ENCODE results near the gene CCDC91.

DNA sequence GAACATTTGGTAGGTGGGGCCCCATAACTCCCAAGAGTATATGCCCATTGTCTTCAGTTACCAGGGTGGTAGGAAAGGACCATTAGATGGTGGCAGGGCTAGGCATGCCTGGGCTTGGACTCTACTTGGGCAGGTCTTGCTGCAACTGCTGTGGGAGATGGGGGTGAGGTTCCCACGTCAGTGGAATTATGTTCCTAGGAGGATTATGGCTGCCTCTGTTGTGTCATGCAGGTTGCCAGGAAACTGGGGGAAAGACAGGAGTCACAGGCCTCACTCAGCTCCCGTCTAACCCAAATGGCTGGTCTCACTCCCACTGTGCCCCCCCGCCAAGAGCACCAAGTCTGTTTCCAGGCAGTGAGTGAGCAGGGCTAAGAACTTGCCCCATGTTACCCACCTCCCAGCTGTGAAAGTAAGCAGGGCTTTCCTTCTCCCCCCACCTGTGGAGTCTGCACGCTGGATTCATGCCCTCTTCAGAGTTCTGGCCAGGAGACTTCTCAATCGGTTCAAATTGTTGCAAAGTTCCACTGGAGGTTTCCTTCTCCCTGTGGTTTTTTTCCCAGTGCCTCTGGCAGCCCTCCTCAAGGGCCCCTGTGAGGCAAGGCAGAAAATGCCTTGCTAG, 337.5 kb downstream of the CCDC91 start:
- TF ChIP-seq, protein P1, sequence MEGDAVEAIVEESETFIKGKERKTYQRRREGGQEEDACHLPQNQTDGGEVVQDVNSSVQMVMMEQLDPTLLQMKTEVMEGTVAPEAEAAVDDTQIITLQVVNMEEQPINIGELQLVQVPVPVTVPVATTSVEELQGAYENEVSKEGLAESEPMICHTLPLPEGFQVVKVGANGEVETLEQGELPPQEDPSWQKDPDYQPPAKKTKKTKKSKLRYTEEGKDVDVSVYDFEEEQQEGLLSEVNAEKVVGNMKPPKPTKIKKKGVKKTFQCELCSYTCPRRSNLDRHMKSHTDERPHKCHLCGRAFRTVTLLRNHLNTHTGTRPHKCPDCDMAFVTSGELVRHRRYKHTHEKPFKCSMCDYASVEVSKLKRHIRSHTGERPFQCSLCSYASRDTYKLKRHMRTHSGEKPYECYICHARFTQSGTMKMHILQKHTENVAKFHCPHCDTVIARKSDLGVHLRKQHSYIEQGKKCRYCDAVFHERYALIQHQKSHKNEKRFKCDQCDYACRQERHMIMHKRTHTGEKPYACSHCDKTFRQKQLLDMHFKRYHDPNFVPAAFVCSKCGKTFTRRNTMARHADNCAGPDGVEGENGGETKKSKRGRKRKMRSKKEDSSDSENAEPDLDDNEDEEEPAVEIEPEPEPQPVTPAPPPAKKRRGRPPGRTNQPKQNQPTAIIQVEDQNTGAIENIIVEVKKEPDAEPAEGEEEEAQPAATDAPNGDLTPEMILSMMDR (IDR thresholded peaks at IDR 0.05) = no peak
- no peak for TF ChIP-seq POLR2A (IDR thresholded peaks at IDR 0.05)
